Measurements from ENCODE around the gene ARHGAP24. TPM values are rescaled to one million over a fixed set of nuclear protein-coding genes. Genes with fewer than 3 reads are reported as not detected.

The ARHGAP24 gene
- polyA plus RNA-seq, 1 of the 3 experiments (the other 2 are of a cell fraction) = 1.4 TPM

GRCh38 chr4:85865256-85865655 is 390.3 kb downstream of the ARHGAP24 start (continued):
- TF ChIP-seq MXI1 (IDR thresholded peaks at IDR 0.05; ENCODE audit: low read depth, low read length) (no peak), GABPA (IDR thresholded peaks at IDR 0.05; ENCODE audit: low read depth) (no peak)

GRCh38 chr4:85866508-85866907 is 391.6 kb downstream of the ARHGAP24 start:
- no peak for TF ChIP-seq NFIC (IDR thresholded peaks at IDR 0.05; ENCODE audit: borderline replicate concordance)
- TF ChIP-seq MEF2A (IDR thresholded peaks at IDR 0.05; ENCODE audit: borderline replicate concordance, low read depth) = no peak
- TF ChIP-seq POLR2AphosphoS5 (IDR thresholded peaks at IDR 0.05; ENCODE audit: low read depth, low read length) = no peak
- no peak for TF ChIP-seq YY1 (IDR thresholded peaks at IDR 0.05; ENCODE audit: low read depth)
- TF ChIP-seq EZH2phosphoT487 (IDR thresholded peaks at IDR 0.05; ENCODE audit: borderline replicate concordance, low read depth) = no peak
- no peak for TF ChIP-seq GATA2 (CRISPR knock-in tag; IDR thresholded peaks at IDR 0.05)
- no peak for TF ChIP-seq TEAD4 (IDR thresholded peaks at IDR 0.05; ENCODE audit: borderline replicate concordance, insufficient read depth)
- TF ChIP-seq CTCF (IDR thresholded peaks at IDR 0.05) = no peak
- TF ChIP-seq MAX (IDR thresholded peaks at IDR 0.05; ENCODE audit: low read depth) = no peak
- no peak for TF ChIP-seq RFX5 (IDR thresholded peaks at IDR 0.05; ENCODE audit: low read length)
- no peak for TF ChIP-seq RXRA (IDR thresholded peaks at IDR 0.05; ENCODE audit: borderline replicate concordance, low read depth)
- TF ChIP-seq FOXM1 (IDR thresholded peaks at IDR 0.05; ENCODE audit: low read depth) = no peak
- TF ChIP-seq TAF1 (IDR thresholded peaks at IDR 0.05; ENCODE audit: borderline replicate concordance, low read depth, low read length) = no peak
- no peak for TF ChIP-seq TCF12 (IDR thresholded peaks at IDR 0.05)
- TF ChIP-seq PBX3 (IDR thresholded peaks at IDR 0.05) = no peak
- TF ChIP-seq MXI1 (IDR thresholded peaks at IDR 0.05; ENCODE audit: low read depth, low read length) = no peak
- no peak for TF ChIP-seq NRF1 (IDR thresholded peaks at IDR 0.05; ENCODE audit: low read depth, low read length)
- TF ChIP-seq JUND (IDR thresholded peaks at IDR 0.05) = no peak
- no peak for TF ChIP-seq IRF3 (IDR thresholded peaks at IDR 0.05; ENCODE audit: low read depth, low read length)
- no peak for TF ChIP-seq SIN3A (IDR thresholded peaks at IDR 0.05; ENCODE audit: borderline replicate concordance, low read depth, low read length)
- peak overlapping the region in 1 of 2 experiments; percentile 29; a peak in 1 of 4 replicates for H3K27ac ChIP-seq (ENCODE audit: low read depth in 2 of 2, low read length in 1 of 2)
- POLR2A ChIA-PET = no interaction called here
- no peaks in the 10 kb centered on the region for H3K79me2 ChIP-seq (ENCODE audit: insufficient read depth)
- H3K4me1 ChIP-seq (ENCODE audit: control insufficient read depth in 1 of 2, insufficient read depth in 2 of 2, low read depth in 1 of 2, low read length in 1 of 2) = 0 out of 4 replicates have a peak, but pooled peaks cover 0 to 4% of the 10 kb centered on the region in 2 experiments
- H3K9me2 ChIP-seq = no peaks in the 10 kb centered on the region
- no peaks in the 10 kb centered on the region for H3K27me3 ChIP-seq (ENCODE audit: insufficient read depth)
- no peak for DNase-seq
- CTCF ChIA-PET = interaction anchor here (1.2 kb wide), 1 partner anchor 70 kb away, joined by 4 read pairs; no protein-coding TSS in a partner anchor
- H3F3A ChIP-seq (replicated peaks; ENCODE audit: insufficient read depth) = peaks cover 3% of the 10 kb centered on the region
- no peaks in the 10 kb centered on the region for H3K9me3 ChIP-seq
- 78% methylated on average over 1 of the region's 1 CpG for WGBS (ENCODE audit: low lambda C conversion rate)
- H3K4me2 ChIP-seq = peak overlapping the region; percentile 46; the same call in 1 of the 2 replicates
- no peaks in the 10 kb centered on the region for H4K20me1 ChIP-seq (ENCODE audit: insufficient read depth)
- H3K9ac ChIP-seq = no peak overlapping the region
- no peak overlapping the region for H2AFZ ChIP-seq (ENCODE audit: low read depth)
- no peaks in the 10 kb centered on the region for H3K36me3 ChIP-seq (replicated peaks in 1 of 2; ENCODE audit: control insufficient read depth in 1 of 2, insufficient read depth in 2 of 2, low read length in 1 of 2)
- H3K4me3 ChIP-seq (ENCODE audit: low read depth in 2 of 2, low read length in 1 of 2) = no peak overlapping the region

Measured in SK-N-SH (cell line).